Ishikawa (cell line): Measurements from ENCODE around the gene SAFB.

Experiments
- CEBPB ChIP-seq: IDR thresholded peaks from 2 replicates; pipeline ENCODE4 v1.6.1; 2012
- CREB1 ChIP-seq: IDR thresholded peaks from 2 replicates; pipeline ENCODE4 v1.6.1; 2012; ENCODE audit warnings: low read depth
- EGR1 ChIP-seq: IDR thresholded peaks from 2 replicates; pipeline ENCODE4 v1.6.1; 2012
- EP300 ChIP-seq: IDR thresholded peaks from 2 replicates; pipeline ENCODE4 v1.6.1; 2012; ENCODE audit warnings: borderline replicate concordance
- FOXM1 ChIP-seq: IDR thresholded peaks from 2 replicates; pipeline ENCODE4 v1.6.1; 2012; ENCODE audit warnings: low read depth, borderline replicate concordance
- MAX ChIP-seq: IDR thresholded peaks from 2 replicates; pipeline ENCODE4 v1.6.1; 2012
- NFIC ChIP-seq: IDR thresholded peaks from 2 replicates; pipeline ENCODE4 v1.6.1; 2012
- RAD21 ChIP-seq: IDR thresholded peaks from 2 replicates; pipeline ENCODE4 v1.6.1; 2012; ENCODE audit warnings: low read depth
- REST ChIP-seq: IDR thresholded peaks from 2 replicates; pipeline ENCODE4 v1.6.1; 2012; ENCODE audit warnings: low read depth, mild to moderate bottlenecking
- TAF1 ChIP-seq: IDR thresholded peaks from 2 replicates; pipeline ENCODE4 v1.6.1; 2012; ENCODE audit warnings: low read depth, mild to moderate bottlenecking
- TCF12 ChIP-seq: IDR thresholded peaks from 2 replicates; pipeline ENCODE4 v1.6.1; 2012; ENCODE audit warnings: low read depth
- TEAD4 ChIP-seq: IDR thresholded peaks from 2 replicates; pipeline ENCODE4 v1.6.1; 2012
- YY1 ChIP-seq: IDR thresholded peaks from 2 replicates; pipeline ENCODE4 v1.6.1; 2012; ENCODE audit warnings: low read depth
- ZBTB7A ChIP-seq: IDR thresholded peaks from 2 replicates; pipeline ENCODE4 v1.6.1; 2012; ENCODE audit warnings: low read depth
- TF ChIP-seq, protein P1 (sequence below): IDR thresholded peaks from 2 replicates; pipeline ENCODE4 v1.6.1; 2012

The SAFB gene

GRCh38 chr19:5693195-5694166 lies 70.6 kb downstream of the SAFB start:
- TF ChIP-seq NFIC: no peak
- TF ChIP-seq MAX: peak; percentile 45; the same call in 1 of the 2 replicates

- 0 out of 2 replicates have a peak, but pooled peaks have one; percentile 53 for TF ChIP-seq ZBTB7A
- no peak for TF ChIP-seq CREB1
- TF ChIP-seq RAD21: no peak
- no peak for TF ChIP-seq TCF12
- no peak for TF ChIP-seq EGR1
- TF ChIP-seq EP300: no peak; the same call in 1 of the 2 replicates
- no peak for TF ChIP-seq REST
- no peak for TF ChIP-seq YY1
Measured at GRCh38 chr19:5694167-5694955, 71.5 kb downstream of the SAFB start.

DNA sequence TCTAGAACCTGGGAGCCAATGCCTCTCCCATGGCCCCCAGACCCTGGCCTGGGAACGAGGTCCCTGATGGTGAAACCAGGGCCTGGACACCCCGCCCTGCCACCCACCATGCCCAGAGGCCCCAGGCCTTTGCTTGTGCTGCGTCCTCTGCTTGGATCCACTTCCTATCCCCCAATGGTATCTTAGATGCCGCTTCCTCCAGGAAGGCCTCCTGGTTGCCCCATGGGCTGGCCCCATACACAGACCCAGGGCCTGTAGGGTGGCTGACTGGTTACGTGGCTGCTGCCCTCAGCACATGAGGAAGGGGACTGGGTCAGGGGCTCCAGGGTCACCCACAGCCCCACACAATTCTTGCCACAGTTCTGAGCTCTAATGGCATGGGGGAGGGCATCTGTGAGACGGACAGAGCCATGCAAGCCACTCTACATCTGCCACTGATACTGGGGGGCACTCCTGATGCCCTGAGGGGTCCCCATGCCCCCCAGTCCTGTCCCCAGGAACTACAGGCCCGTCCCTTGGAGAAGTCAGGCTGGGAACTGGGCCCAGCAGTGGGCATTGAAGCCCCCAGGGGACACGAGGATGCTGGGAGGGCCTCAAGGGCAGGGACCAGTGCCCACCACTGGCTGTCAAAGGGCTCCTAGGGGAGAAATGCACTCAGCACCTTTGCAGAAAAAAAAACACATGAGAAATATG lies 72.2 kb downstream of the SAFB start:
- no peak for TF ChIP-seq REST
- TF ChIP-seq ZBTB7A: 0 out of 2 replicates have a peak, but pooled peaks have one; percentile 36

DNA sequence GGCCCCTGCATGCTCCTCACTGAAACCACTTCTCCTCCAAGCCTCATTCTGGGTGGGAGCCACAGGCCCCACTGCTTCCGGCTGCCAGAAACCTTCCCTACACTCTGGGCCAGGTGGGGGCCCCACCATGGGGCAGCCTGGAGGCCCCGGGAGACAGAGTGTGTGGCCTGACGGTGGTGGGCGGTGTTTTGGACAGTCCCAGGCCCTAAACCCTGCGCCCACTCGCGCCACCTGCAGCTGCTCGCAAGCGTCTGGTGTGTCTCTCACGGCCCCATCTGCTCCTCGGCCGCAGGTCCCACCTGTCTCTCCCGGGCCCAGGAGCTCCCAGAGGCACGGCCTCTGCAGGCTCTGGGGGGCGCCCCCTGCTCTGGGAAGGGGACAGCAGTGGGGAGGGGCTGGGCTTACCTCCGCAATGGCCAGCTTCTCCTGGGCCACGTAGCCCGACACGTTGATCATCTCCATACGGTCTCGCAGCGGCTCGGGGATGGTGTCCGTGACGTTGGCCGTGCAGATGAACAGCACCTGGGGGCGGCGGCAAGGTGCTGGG lies 72.8 kb downstream of the SAFB start:
- TF ChIP-seq, protein P1, sequence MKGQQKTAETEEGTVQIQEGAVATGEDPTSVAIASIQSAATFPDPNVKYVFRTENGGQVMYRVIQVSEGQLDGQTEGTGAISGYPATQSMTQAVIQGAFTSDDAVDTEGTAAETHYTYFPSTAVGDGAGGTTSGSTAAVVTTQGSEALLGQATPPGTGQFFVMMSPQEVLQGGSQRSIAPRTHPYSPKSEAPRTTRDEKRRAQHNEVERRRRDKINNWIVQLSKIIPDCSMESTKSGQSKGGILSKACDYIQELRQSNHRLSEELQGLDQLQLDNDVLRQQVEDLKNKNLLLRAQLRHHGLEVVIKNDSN: no peak
- no peak for TF ChIP-seq CEBPB
- TF ChIP-seq YY1: no peak
- no peak for TF ChIP-seq CREB1
- no peak for TF ChIP-seq REST
- TF ChIP-seq ZBTB7A: no peak
- no peak for TF ChIP-seq TEAD4
- TF ChIP-seq RAD21: no peak
- no peak for TF ChIP-seq MAX
- no peak for TF ChIP-seq FOXM1
- TF ChIP-seq TCF12: no peak
- TF ChIP-seq EGR1: no peak
- no peak for TF ChIP-seq NFIC
- TF ChIP-seq EP300: no peak
- no peak for TF ChIP-seq TAF1
